ENCODE measurements around the gene PINLYP.

The PINLYP gene

DNA sequence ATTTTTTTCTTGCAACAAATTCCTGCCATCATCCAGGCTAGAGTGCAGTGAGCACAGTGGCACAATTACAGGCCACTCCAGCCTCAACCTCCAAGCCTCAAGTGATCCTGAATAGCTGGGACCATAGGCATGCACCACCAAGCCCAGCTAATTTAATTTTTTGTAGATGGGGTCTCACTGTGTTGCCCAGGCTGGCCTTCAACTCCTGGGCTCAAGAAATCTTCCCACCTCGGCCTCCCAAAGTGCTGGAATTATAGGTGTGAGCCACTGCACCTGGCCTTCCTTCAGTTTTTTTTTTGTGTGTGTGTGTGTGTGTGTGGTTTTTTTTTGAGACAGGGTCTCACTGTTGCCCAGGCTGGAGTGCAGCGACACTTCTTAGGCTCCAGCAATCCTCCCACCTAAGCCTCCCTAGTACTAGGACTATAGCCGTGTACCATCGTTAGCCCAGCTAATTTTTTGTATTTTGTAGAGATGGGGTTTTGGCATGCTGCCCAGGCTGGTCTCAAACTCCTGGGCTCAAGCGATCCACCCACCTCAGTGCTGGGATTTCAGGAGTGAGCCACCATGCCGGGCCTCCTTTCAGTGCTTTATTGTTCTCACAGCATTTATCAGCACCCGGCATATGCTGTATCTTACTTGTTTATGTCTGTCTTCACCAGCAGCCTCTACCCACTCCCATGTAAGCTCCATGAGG lies 30.4 kb downstream of the PINLYP start:
- POLR2A ChIA-PET = no interaction called here
- no peak for TF ChIP-seq CTBP1 (IDR thresholded peaks at IDR 0.05; ENCODE audit: borderline replicate concordance)
- no peak for DNase-seq (ENCODE audit: extremely low spot score)
- CTCF ChIA-PET = no interaction called here

DNA sequence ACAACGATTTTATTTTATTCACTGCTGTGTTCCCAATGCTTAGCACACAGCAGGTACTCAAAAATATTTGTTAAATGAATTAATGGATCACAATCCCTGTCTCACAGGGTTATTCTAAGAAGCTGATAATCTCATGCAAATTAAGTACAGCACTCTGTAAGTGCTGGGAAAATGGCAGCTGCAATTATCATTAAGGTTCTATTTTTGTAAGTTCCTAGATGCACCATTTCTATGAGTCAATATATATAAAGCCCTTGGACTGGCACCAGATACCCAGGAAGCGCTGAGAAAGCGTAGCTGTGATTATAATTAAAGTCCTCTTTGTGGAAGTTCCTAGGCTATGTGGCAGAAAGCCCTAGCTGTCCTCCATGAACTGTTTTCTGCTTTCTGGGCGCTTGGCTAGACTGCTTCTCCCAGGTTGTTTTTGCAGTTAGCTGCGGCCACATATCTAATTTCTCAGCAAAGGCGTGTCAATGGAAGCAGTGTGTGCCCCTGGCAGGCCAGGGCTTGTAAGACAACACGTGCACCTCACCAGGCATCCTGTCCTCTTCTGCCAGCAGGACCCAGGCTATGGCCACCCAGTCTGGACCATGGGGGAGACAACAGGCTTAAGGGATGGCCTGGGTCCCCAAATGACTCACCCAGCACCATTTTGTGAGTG lies 31.1 kb downstream of the PINLYP start:
- TF ChIP-seq, protein P1, sequence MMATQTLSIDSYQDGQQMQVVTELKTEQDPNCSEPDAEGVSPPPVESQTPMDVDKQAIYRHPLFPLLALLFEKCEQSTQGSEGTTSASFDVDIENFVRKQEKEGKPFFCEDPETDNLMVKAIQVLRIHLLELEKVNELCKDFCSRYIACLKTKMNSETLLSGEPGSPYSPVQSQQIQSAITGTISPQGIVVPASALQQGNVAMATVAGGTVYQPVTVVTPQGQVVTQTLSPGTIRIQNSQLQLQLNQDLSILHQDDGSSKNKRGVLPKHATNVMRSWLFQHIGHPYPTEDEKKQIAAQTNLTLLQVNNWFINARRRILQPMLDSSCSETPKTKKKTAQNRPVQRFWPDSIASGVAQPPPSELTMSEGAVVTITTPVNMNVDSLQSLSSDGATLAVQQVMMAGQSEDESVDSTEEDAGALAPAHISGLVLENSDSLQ (IDR thresholded peaks at IDR 0.05) = no peak
- no peak for TF ChIP-seq LEF1 (IDR thresholded peaks at IDR 0.05; ENCODE audit: borderline replicate concordance)
- TF ChIP-seq ARNT (IDR thresholded peaks at IDR 0.05) = no peak
- no peak for TF ChIP-seq NFRKB (IDR thresholded peaks at IDR 0.05)
- no peak for TF ChIP-seq SP1 (IDR thresholded peaks at IDR 0.05)
- no peak for TF ChIP-seq FOXA1 (IDR thresholded peaks at IDR 0.05)
- no peak for TF ChIP-seq HDGF (IDR thresholded peaks at IDR 0.05; ENCODE audit: borderline replicate concordance)
- TF ChIP-seq L3MBTL2 (conservative IDR thresholded peaks at IDR 0.05) = no peak
- TF ChIP-seq SUZ12 (IDR thresholded peaks at IDR 0.05) = no peak
- no peak for TF ChIP-seq CTBP1 (IDR thresholded peaks at IDR 0.05; ENCODE audit: borderline replicate concordance)
- TF ChIP-seq FOXM1 (IDR thresholded peaks at IDR 0.05; ENCODE audit: borderline replicate concordance) = no peak
- TF ChIP-seq ZNF384 (IDR thresholded peaks at IDR 0.05) = no peak
- no peak for TF ChIP-seq TARDBP (IDR thresholded peaks at IDR 0.05)
- no peak for TF ChIP-seq FOXK2 (IDR thresholded peaks at IDR 0.05)
- no peak for TF ChIP-seq BHLHE40 (IDR thresholded peaks at IDR 0.05; ENCODE audit: borderline replicate concordance)
- no peak for TF ChIP-seq ELF4 (IDR thresholded peaks at IDR 0.05)
- DNase-seq (ENCODE audit: extremely low spot score) = no peak
- CTCF ChIA-PET = no interaction called here
- POLR2A ChIA-PET = no interaction called here

DNA sequence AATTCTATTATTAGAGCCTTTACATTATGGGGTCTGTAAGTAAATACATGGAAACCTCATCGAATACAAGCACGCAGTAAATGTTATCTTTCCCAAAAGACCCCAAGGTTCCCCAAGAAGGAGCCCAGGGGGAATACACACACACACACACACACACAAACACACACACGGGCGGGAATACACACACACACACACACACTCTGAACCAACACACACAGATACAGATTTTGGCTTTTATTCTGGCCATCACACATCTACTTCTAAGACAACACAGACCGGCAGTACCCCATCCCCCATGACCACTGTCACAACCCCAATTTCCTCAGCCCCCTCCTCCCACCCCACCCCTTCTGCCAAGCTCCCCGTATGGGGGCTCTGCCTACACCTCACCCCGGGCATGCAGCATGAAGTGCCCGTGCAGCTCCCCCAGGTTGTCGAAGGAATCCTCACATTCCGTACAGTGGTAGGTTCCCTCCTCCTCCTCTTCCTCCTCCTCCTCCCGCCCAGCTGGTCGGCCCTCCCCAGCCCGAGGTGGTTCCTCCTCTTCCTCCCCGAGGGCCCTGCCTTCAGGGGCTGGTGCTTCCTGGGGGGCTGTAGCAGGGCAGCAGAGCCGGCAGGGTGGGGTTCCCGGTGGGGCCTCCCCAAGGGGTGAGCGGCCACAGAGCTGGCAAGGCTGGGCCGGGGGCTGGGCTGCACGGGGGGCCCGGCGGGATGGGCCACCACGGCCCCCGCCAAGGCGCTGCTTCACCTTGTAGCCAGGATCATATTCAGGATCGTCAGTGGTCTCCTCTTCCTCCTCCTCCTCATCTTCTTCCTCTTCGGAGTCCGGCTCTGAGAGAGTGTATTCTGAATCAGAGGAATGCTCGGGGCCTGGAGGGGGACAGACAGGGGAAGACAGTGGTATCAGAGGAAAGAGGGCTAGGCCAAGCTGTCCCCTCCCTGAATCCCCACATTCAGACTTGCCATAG lies 31.9 kb downstream of the PINLYP start:
- no peak for TF ChIP-seq FOXA1 (IDR thresholded peaks at IDR 0.05)
- TF ChIP-seq BHLHE40 (IDR thresholded peaks at IDR 0.05; ENCODE audit: borderline replicate concordance) = no peak
- TF ChIP-seq TARDBP (IDR thresholded peaks at IDR 0.05) = no peak
- TF ChIP-seq SUZ12 (IDR thresholded peaks at IDR 0.05) = no peak
- no peak for TF ChIP-seq FOXK2 (IDR thresholded peaks at IDR 0.05)
- TF ChIP-seq ARNT (IDR thresholded peaks at IDR 0.05) = no peak
- TF ChIP-seq NFRKB (IDR thresholded peaks at IDR 0.05) = no peak
- TF ChIP-seq HDGF (IDR thresholded peaks at IDR 0.05; ENCODE audit: borderline replicate concordance) = no peak
- no peak for TF ChIP-seq SP1 (IDR thresholded peaks at IDR 0.05)
- no peak for TF ChIP-seq ZNF384 (IDR thresholded peaks at IDR 0.05)
- no peak for TF ChIP-seq CTBP1 (IDR thresholded peaks at IDR 0.05; ENCODE audit: borderline replicate concordance)
- TF ChIP-seq FOXM1 (IDR thresholded peaks at IDR 0.05; ENCODE audit: borderline replicate concordance) = no peak
- no peak for TF ChIP-seq ELF4 (IDR thresholded peaks at IDR 0.05)
- TF ChIP-seq LEF1 (IDR thresholded peaks at IDR 0.05; ENCODE audit: borderline replicate concordance) = no peak
- no peak for TF ChIP-seq L3MBTL2 (conservative IDR thresholded peaks at IDR 0.05)
- TF ChIP-seq, protein P1 (IDR thresholded peaks at IDR 0.05) = no peak

DNA sequence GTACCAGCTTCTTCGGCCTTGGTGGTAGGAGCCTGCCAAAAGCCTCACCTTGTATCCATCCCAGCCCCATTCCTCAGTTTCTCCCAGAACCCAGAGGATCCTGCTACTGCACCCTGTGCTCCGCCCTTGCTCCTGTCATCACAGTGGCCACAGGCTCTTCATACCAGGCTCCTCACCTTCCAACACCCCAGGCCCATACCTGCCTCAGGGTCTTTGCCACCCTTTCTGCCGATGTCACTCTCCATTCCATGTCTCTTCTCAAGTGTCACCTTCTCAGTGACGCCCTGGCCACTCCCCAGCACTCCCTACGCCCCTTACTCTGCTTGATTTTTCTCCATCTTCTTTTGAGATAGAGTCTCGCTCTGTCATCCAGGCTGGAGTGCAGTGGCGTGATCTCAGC lies 34.3 kb downstream of the PINLYP start:
- ChIA-PET POLR2A (no interaction called here), CTCF (no interaction called here)
- TF ChIP-seq FOXM1 (IDR thresholded peaks at IDR 0.05; ENCODE audit: borderline replicate concordance) (no peak), SP1 (IDR thresholded peaks at IDR 0.05) (no peak), TARDBP (IDR thresholded peaks at IDR 0.05) (no peak), FOXA1 (IDR thresholded peaks at IDR 0.05) (no peak), HDGF (IDR thresholded peaks at IDR 0.05; ENCODE audit: borderline replicate concordance) (no peak), SUZ12 (IDR thresholded peaks at IDR 0.05) (no peak), ELF4 (IDR thresholded peaks at IDR 0.05) (no peak), FOXK2 (IDR thresholded peaks at IDR 0.05) (no peak), LEF1 (IDR thresholded peaks at IDR 0.05; ENCODE audit: borderline replicate concordance) (no peak), ZNF384 (IDR thresholded peaks at IDR 0.05) (no peak), NFRKB (IDR thresholded peaks at IDR 0.05) (no peak), CTBP1 (IDR thresholded peaks at IDR 0.05; ENCODE audit: borderline replicate concordance) (no peak), BHLHE40 (IDR thresholded peaks at IDR 0.05; ENCODE audit: borderline replicate concordance) (no peak), ARNT (IDR thresholded peaks at IDR 0.05) (no peak)
- TF ChIP-seq, protein P1 (IDR thresholded peaks at IDR 0.05) = no peak

More for the DNA sequence above, 31.9 kb downstream of the PINLYP start:
- ChIA-PET CTCF (no interaction called here), POLR2A (no interaction called here)
- no peak for DNase-seq (ENCODE audit: extremely low spot score)

DNA sequence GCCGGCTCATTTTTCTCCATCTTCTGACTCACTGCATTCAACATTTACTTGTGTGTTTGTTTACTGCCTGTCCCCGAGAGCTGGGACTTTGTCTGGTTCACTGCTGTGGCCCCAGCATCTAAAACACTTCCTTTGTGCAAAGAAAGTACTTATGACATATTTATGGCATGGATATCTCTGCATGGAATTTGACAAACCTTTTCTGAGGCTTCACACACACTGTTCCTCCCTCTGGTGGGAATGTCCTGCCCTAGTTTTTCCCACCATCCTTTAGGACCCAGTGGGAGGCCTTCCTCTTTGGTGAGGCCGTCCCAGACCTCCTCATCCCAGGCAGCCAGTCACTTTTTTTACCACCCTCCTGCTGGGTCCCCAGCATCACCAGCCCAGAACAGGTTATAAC lies 34.9 kb downstream of the PINLYP start:
- ChIA-PET POLR2A (interaction anchor here (1.1 kb wide), 1 partner anchor 14 kb away, joined by 3 read pairs; the partner anchor contains the start of genes IRGQ and ZNF576), CTCF (no interaction called here)
- DNase-seq (ENCODE audit: extremely low spot score) = no peak
- TF ChIP-seq BHLHE40 (IDR thresholded peaks at IDR 0.05; ENCODE audit: borderline replicate concordance) = no peak
- no peak for TF ChIP-seq ZNF384 (IDR thresholded peaks at IDR 0.05)
- TF ChIP-seq ELF4 (IDR thresholded peaks at IDR 0.05) = no peak
- TF ChIP-seq FOXK2 (IDR thresholded peaks at IDR 0.05) = no peak
- TF ChIP-seq SUZ12 (IDR thresholded peaks at IDR 0.05) = no peak
- no peak for TF ChIP-seq TARDBP (IDR thresholded peaks at IDR 0.05)

More for the DNA sequence above, 34.3 kb downstream of the PINLYP start:
- DNase-seq (ENCODE audit: extremely low spot score) = no peak
